ENCODE data around the gene ATPAF1. TPM values are rescaled to one million over a fixed set of nuclear protein-coding genes. Genes with fewer than 3 reads are reported as not detected.

The ATPAF1 gene
- total RNA-seq, 3 donors from 2014 or later: 42.3 to 68.8 (median 44.8) TPM

DNA sequence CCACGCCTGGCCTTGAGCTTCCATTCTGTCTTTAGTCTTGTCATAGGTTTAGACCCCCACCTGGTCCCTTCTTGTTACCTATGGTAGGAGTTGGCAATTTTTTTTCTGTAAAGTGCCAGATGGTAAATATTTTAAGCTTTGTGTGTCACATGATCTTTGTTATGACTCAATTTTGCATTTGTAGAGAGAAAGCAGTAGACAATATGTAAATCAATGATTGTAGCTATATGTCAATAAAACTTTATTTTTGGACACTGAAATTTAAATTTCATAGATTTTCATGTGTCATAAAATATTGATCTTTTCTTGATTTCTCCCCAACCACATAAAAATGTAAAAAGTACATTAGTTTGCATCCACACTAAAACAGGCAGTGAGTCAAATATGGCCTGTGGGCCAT, 72.1 kb downstream of the ATPAF1 start:
- no peak overlapping the region for H3K27ac ChIP-seq

GRCh38 chr1:46595127-46595526, 73.0 kb downstream of the ATPAF1 start:
- H3K27ac ChIP-seq: peak overlapping the region in 1 of 2 donors; percentile 14
- intact Hi-C loops (cut with DNase I; ENCODE audit: low total_unique reads): no loop called here
- no peaks in the 10 kb centered on the region for H3K27me3 ChIP-seq
- no peaks in the 10 kb centered on the region for H3K4me1 ChIP-seq
- no peak for TF ChIP-seq POLR2AphosphoS5 (IDR thresholded peaks at IDR 0.05)
- TF ChIP-seq, protein P1, sequence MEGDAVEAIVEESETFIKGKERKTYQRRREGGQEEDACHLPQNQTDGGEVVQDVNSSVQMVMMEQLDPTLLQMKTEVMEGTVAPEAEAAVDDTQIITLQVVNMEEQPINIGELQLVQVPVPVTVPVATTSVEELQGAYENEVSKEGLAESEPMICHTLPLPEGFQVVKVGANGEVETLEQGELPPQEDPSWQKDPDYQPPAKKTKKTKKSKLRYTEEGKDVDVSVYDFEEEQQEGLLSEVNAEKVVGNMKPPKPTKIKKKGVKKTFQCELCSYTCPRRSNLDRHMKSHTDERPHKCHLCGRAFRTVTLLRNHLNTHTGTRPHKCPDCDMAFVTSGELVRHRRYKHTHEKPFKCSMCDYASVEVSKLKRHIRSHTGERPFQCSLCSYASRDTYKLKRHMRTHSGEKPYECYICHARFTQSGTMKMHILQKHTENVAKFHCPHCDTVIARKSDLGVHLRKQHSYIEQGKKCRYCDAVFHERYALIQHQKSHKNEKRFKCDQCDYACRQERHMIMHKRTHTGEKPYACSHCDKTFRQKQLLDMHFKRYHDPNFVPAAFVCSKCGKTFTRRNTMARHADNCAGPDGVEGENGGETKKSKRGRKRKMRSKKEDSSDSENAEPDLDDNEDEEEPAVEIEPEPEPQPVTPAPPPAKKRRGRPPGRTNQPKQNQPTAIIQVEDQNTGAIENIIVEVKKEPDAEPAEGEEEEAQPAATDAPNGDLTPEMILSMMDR (IDR thresholded peaks at IDR 0.05): no peak
- TF ChIP-seq POLR2A (IDR thresholded peaks at IDR 0.05): no peak
- DNase-seq (ENCODE audit: low spot score in 2 of 2): no peak
- peaks cover 8% of the 10 kb centered on the region for H3K36me3 ChIP-seq
- no peak overlapping the region for H3K4me3 ChIP-seq
- H3K9me3 ChIP-seq: no peaks in the 10 kb centered on the region

More for the DNA sequence above, 72.1 kb downstream of the ATPAF1 start:
- Histone ChIP-seq H3K4me3 (no peak overlapping the region), H3K9me3 (no peaks in the 10 kb centered on the region), H3K36me3 (peaks cover 8% of the 10 kb centered on the region), H3K27me3 (no peaks in the 10 kb centered on the region), H3K4me1 (no peaks in the 10 kb centered on the region)
- DNase-seq (ENCODE audit: low spot score in 2 of 2): no peak
- intact Hi-C loops (cut with DNase I; ENCODE audit: low total_unique reads): no loop called here
- TF ChIP-seq POLR2A (IDR thresholded peaks at IDR 0.05) (no peak), POLR2AphosphoS5 (IDR thresholded peaks at IDR 0.05) (no peak)
- TF ChIP-seq, protein P1 (IDR thresholded peaks at IDR 0.05): no peak

DNA sequence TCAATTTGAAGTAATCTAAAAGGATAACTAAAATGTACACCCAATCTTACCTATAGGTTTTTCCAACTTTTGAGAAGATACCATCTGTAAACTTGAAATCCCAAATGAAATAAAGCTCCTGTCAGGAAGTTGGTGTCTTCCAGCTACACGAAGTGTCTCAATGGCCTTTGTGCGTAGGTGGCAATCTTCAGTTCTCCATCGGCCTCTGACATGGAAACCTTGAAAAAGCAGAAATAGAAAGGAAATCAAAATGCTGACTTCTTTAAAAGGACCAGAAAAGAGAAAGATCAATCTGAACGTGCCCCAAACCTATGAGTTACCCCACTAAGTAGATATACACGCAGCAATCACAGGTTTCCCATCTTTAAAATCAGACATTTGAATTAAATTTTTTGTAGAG, 74.1 kb downstream of the ATPAF1 start:
- no peak for DNase-seq (ENCODE audit: low spot score in 2 of 2)
- Histone ChIP-seq H3K4me3 (no peak overlapping the region), H3K9me3 (no peaks in the 10 kb centered on the region), H3K27me3 (no peaks in the 10 kb centered on the region), H3K36me3 (peaks cover 8% of the 10 kb centered on the region), H3K27ac (no peak overlapping the region), H3K4me1 (no peaks in the 10 kb centered on the region)
- intact Hi-C loops (cut with DNase I; ENCODE audit: low total_unique reads): no loop called here
- TF ChIP-seq POLR2A (IDR thresholded peaks at IDR 0.05): no peak
- no peak for TF ChIP-seq POLR2AphosphoS5 (IDR thresholded peaks at IDR 0.05)
- TF ChIP-seq, protein P1 (IDR thresholded peaks at IDR 0.05): no peak

- Histone ChIP-seq H3K27me3 (no peaks in the 10 kb centered on the region), H3K4me3 (no peak overlapping the region), H3K4me1 (no peaks in the 10 kb centered on the region), H3K27ac (no peak overlapping the region), H3K9me3 (no peaks in the 10 kb centered on the region), H3K36me3 (peaks cover 8% of the 10 kb centered on the region)
- intact Hi-C loops (cut with DNase I; ENCODE audit: low total_unique reads): no loop called here
- TF ChIP-seq POLR2A (IDR thresholded peaks at IDR 0.05): no peak
- TF ChIP-seq, protein P1 (IDR thresholded peaks at IDR 0.05): no peak
- TF ChIP-seq POLR2AphosphoS5 (IDR thresholded peaks at IDR 0.05): no peak
- no peak for DNase-seq (ENCODE audit: low spot score in 2 of 2)
Measured at GRCh38 chr1:46592823-46593222, 75.3 kb downstream of the ATPAF1 start.

- Histone ChIP-seq H3K4me3 (no peak overlapping the region), H3K27me3 (no peaks in the 10 kb centered on the region), H3K27ac (no peak overlapping the region), H3K4me1 (no peaks in the 10 kb centered on the region), H3K9me3 (no peaks in the 10 kb centered on the region), H3K36me3 (peaks cover 8% of the 10 kb centered on the region)
- DNase-seq (ENCODE audit: low spot score in 2 of 2): no peak
- intact Hi-C loops (cut with DNase I; ENCODE audit: low total_unique reads): no loop called here
- no peak for TF ChIP-seq POLR2A (IDR thresholded peaks at IDR 0.05)
- TF ChIP-seq, protein P1 (IDR thresholded peaks at IDR 0.05): no peak
- no peak for TF ChIP-seq POLR2AphosphoS5 (IDR thresholded peaks at IDR 0.05)
Measured at GRCh38 chr1:46589529-46589928, 78.6 kb downstream of the ATPAF1 start.
